IMR-90 (cell line): ENCODE results near the gene LTB4R. TPM values are rescaled to one million over a fixed set of nuclear protein-coding genes. Genes with fewer than 3 reads are reported as not detected.

Source experiments
- ATAC-seq: fragments of 200-7000 bp; cut with Tn5 transposase; 2 replicates; pipeline ENCODE4 v1.9.1; 2020; ENCODE audit warnings: low read depth, mild to moderate bottlenecking, moderate library complexity
- BruUV-seq: library from RNA; stranded (reverse); fragments of 400-500 nt; replicated peaks from 2 replicates; lab custom pipeline; 2021; lab: Mats Ljungman, UMichigan
- CTCF ChIA-PET: fragments of 300-600 bp; formaldehyde crosslinking; extraction: SDS; loops from one replicate; lab custom pipeline; 2021; ENCODE audit warnings: antibody characterized with exemption; lab: Yijun Ruan, JAX
- POLR2A ChIA-PET: fragments of 300-600 bp; sonication (Branson Sonifier 250); formaldehyde crosslinking; loops from one replicate; lab custom pipeline; 2022; ENCODE audit warnings: antibody characterized with exemption; ENCODE audit not compliant: unreplicated experiment; lab: Charles Lee
- DNase-seq: peaks from one replicate; pipeline ENCODE4 v3.0.0; 2013
- H2AFZ ChIP-seq: replicated peaks from 2 replicates; pipeline ENCODE3; 2013; ENCODE audit warnings: low read length, mild to moderate bottlenecking; ENCODE audit not compliant: poor library complexity
- H2AK5ac ChIP-seq: 2 replicates; pipeline ENCODE4 v1.6.1; 2013; ENCODE audit warnings: low read depth, low read length, inconsistent platforms
- H2AK9ac ChIP-seq: replicated peaks from 2 replicates; pipeline ENCODE3; 2013; ENCODE audit warnings: mild to moderate bottlenecking, low read depth, low read length, moderate library complexity; ENCODE audit not compliant: poor library complexity
- H2BK120ac ChIP-seq: 2 replicates; pipeline ENCODE4 v1.6.1; 2013; ENCODE audit warnings: low read depth, low read length, inconsistent platforms
- H2BK15ac ChIP-seq: 3 replicates; pipeline ENCODE4 v1.6.1; 2013; ENCODE audit warnings: low read depth, low read length, inconsistent platforms
- H2BK20ac ChIP-seq: 2 replicates; pipeline ENCODE4 v1.6.1; 2013; ENCODE audit warnings: low read depth, mild to moderate bottlenecking, inconsistent platforms, low read length, moderate library complexity
- H2BK5ac ChIP-seq: 2 replicates; pipeline ENCODE4 v1.6.1; 2013; ENCODE audit warnings: mild to moderate bottlenecking, low read depth, low read length, inconsistent platforms; ENCODE audit not compliant: poor library complexity, severe bottlenecking
- H3K14ac ChIP-seq: replicated peaks from 2 replicates; pipeline ENCODE4 v1.6.1; 2013; ENCODE audit warnings: low read depth, low read length, inconsistent platforms
- H3K18ac ChIP-seq: 2 replicates; pipeline ENCODE4 v1.6.1; 2013; ENCODE audit warnings: low read depth, low read length, control low read depth
- H3K23ac ChIP-seq: 2 replicates; pipeline ENCODE4 v1.6.1; 2013; ENCODE audit warnings: low read depth, low read length, inconsistent platforms
- H3K27ac ChIP-seq: 2 replicates; pipeline ENCODE4 v1.5.1; 2013; ENCODE audit warnings: mild to moderate bottlenecking, control low read depth, low read length; ENCODE audit not compliant: insufficient read depth
- H3K27me3 ChIP-seq: 2 replicates; pipeline ENCODE4 v1.6.1; 2013; ENCODE audit warnings: low read length; ENCODE audit not compliant: control insufficient read depth, insufficient read depth
- H3K36me3 ChIP-seq: 2 replicates; pipeline ENCODE4 v1.6.1; 2013; ENCODE audit warnings: low read length, mixed read lengths; ENCODE audit not compliant: control insufficient read depth, insufficient read depth
- H3K4ac ChIP-seq: 2 replicates; pipeline ENCODE4 v1.6.1; 2013; ENCODE audit warnings: low read depth, low read length, inconsistent platforms
- H3K4me1 ChIP-seq: 2 replicates; pipeline ENCODE4 v1.6.1; 2013; ENCODE audit warnings: low read length, mixed read lengths; ENCODE audit not compliant: control insufficient read depth, insufficient read depth
- H3K4me2 ChIP-seq: 2 replicates; pipeline ENCODE4 v1.6.1; 2013; ENCODE audit warnings: low read depth, mild to moderate bottlenecking, control low read depth, low read length, moderate library complexity
- H3K4me3 ChIP-seq: 2 replicates; pipeline ENCODE4 v1.5.1; 2013; ENCODE audit warnings: low read depth, mild to moderate bottlenecking, control low read depth, low read length, moderate library complexity; ENCODE audit not compliant: insufficient read depth
- H3K56ac ChIP-seq: 2 replicates; pipeline ENCODE4 v1.6.1; 2013; ENCODE audit warnings: low read length, inconsistent platforms; ENCODE audit not compliant: insufficient read depth; ENCODE audit errors: extremely low read depth
- H3K79me1 ChIP-seq, 2 experiments: 2 replicates each; pipeline ENCODE4 v1.6.1; 2013; ENCODE audit warnings: low read length in 2 of 2, inconsistent platforms in 1 of 2, low read depth in 1 of 2
- H3K9ac ChIP-seq: 2 replicates; pipeline ENCODE4 v1.6.1; 2013; ENCODE audit warnings: low read depth, low read length, control low read depth
- H3K9me1 ChIP-seq: 2 replicates; pipeline ENCODE4 v1.6.1; 2013; ENCODE audit warnings: low read length, inconsistent platforms; ENCODE audit not compliant: insufficient read depth
- H3K9me3 ChIP-seq: 2 replicates; pipeline ENCODE4 v1.6.1; 2013; ENCODE audit warnings: low read length; ENCODE audit not compliant: control insufficient read depth, insufficient read depth
- H4K20me1 ChIP-seq: 2 replicates; pipeline ENCODE4 v1.6.1; 2013; ENCODE audit warnings: low read length, inconsistent platforms; ENCODE audit not compliant: insufficient read depth
- H4K5ac ChIP-seq: 2 replicates; pipeline ENCODE4 v1.6.1; 2013; ENCODE audit warnings: mild to moderate bottlenecking, low read depth, low read length, control low read depth
- H4K8ac ChIP-seq, 2 experiments: 2 replicates each; pipeline ENCODE4 v1.6.1; 2013; ENCODE audit warnings: low read depth in 2 of 2, low read length in 2 of 2, control low read depth in 1 of 2, inconsistent platforms in 1 of 2
- H4K91ac ChIP-seq: 2 replicates; pipeline ENCODE4 v1.6.1; 2013; ENCODE audit warnings: low read depth, low read length, inconsistent platforms; ENCODE audit not compliant: insufficient read depth
- BHLHE40 ChIP-seq: fragments of 150-350 bp; IDR thresholded peaks from 2 replicates; pipeline ENCODE4 v1.6.1; 2016; ENCODE audit warnings: mild to moderate bottlenecking, low read depth, low read length
- CEBPB ChIP-seq: IDR thresholded peaks from 2 replicates; pipeline ENCODE4 v1.6.1; 2012; ENCODE audit warnings: low read depth, low read length, improper control_type of control experiment
- CHD1 ChIP-seq: IDR thresholded peaks from 2 replicates; pipeline ENCODE4 v1.6.1; 2012; ENCODE audit warnings: low read depth, low read length, improper control_type of control experiment
- FOS ChIP-seq: fragments of 150-350 bp; IDR thresholded peaks from 2 replicates; pipeline ENCODE4 v1.6.1; 2016; ENCODE audit warnings: low read depth, low read length
- MAFK ChIP-seq: IDR thresholded peaks from 2 replicates; pipeline ENCODE4 v1.6.1; 2012; ENCODE audit warnings: low read depth, low read length, improper control_type of control experiment
- MAZ ChIP-seq: IDR thresholded peaks from 2 replicates; pipeline ENCODE4 v1.6.1; 2012; ENCODE audit warnings: low read depth, mild to moderate bottlenecking, low read length, improper control_type of control experiment, moderate library complexity, borderline replicate concordance
- MXI1 ChIP-seq: IDR thresholded peaks from 2 replicates; pipeline ENCODE4 v1.6.1; 2012; ENCODE audit warnings: low read depth, mild to moderate bottlenecking, low read length, moderate library complexity, borderline replicate concordance
- NFE2L2 ChIP-seq: fragments of 150-350 bp; IDR thresholded peaks from 2 replicates; pipeline ENCODE4 v1.6.1; 2016; ENCODE audit warnings: low read depth, mild to moderate bottlenecking, low read length
- POLR2A ChIP-seq: IDR thresholded peaks from 2 replicates; pipeline ENCODE4 v1.6.1; 2012; ENCODE audit warnings: mild to moderate bottlenecking, low read depth, low read length
- RAD21 ChIP-seq: IDR thresholded peaks from 2 replicates; pipeline ENCODE4 v1.6.1; 2012; ENCODE audit warnings: low read length, improper control_type of control experiment
- RCOR1 ChIP-seq: IDR thresholded peaks from 2 replicates; pipeline ENCODE4 v1.6.1; 2012; ENCODE audit warnings: mild to moderate bottlenecking, low read length, improper control_type of control experiment; ENCODE audit not compliant: insufficient replicate concordance
- RFX5 ChIP-seq: IDR thresholded peaks from 2 replicates; pipeline ENCODE4 v1.8.0; 2012; ENCODE audit warnings: low read depth, mild to moderate bottlenecking, low read length, moderate library complexity
- SMC3 ChIP-seq: fragments of 150-350 bp; IDR thresholded peaks from 2 replicates; pipeline ENCODE4 v1.6.1; 2016; ENCODE audit warnings: low read depth, mild to moderate bottlenecking, antibody characterized with exemption, low read length, moderate library complexity
- WGBS, 2 experiments: methylation state at CpG; one replicate each; pipeline versions ENCODE4 v1.1.5 to v1.1.7; 2013; ENCODE audit warnings: missing lambda C conversion rate in 2 of 2; ENCODE audit not compliant: insufficient read length in 1 of 2; ENCODE audit errors: extremely low coverage in 2 of 2; 5-methylcytosine and 5-hydroxymethylcytosine counted together
- dilution Hi-C: fragments of 300-500 bp; cut with HindIII; formaldehyde crosslinking; loops from one replicate; pipeline ENCODE4 v1.14.3; 2018; ENCODE audit warnings: low sequenced_read_pairs; ENCODE audit not compliant: unreplicated experiment
- in situ Hi-C: fragments of 300-500 bp; cut with MboI; formaldehyde crosslinking; loops from 3 replicates; pipeline ENCODE4 v1.14.3; 2019; ENCODE audit warnings: low sequenced_read_pairs, inconsistent platforms, mixed read lengths
- intact Hi-C: fragments of 100-400 bp; cut with micrococcal nuclease; formaldehyde crosslinking; loops from 2 replicates; pipeline ENCODE4 v1.10.0; 2022
- polyA plus RNA-seq, 3 experiments: library from polyadenylated mRNA; depleted of rRNA; stranded (reverse); fragments of >200 nt; gene quantifications; 2 replicates each; pipeline ENCODE4 v1.2.3, GENCODE V29; 2012; ENCODE audit warnings: low replicate concordance in 1 of 3
- total RNA-seq: library from RNA; depleted of rRNA; stranded (reverse); fragments of >200 nt; gene quantifications from 2 replicates; pipeline ENCODE4 v1.2.3, GENCODE V29; 2012
- TF ChIP-seq, protein P1 (sequence below): fragments of 150-350 bp; IDR thresholded peaks from 2 replicates; pipeline ENCODE4 v1.6.1; 2016; ENCODE audit warnings: low read depth, mild to moderate bottlenecking, low read length, moderate library complexity, borderline replicate concordance
- TF ChIP-seq, protein P2 (sequence below): conservative IDR thresholded peaks from 2 replicates; pipeline ENCODE4 v1.5.1; 2012; ENCODE audit warnings: mild to moderate bottlenecking, low read depth, low read length, improper control_type of control experiment
- TF ChIP-seq, protein P3 (sequence below): fragments of 150-350 bp; IDR thresholded peaks from 2 replicates; pipeline ENCODE4 v1.6.1; 2017; ENCODE audit warnings: mild to moderate bottlenecking, antibody characterized with exemption, low read length, low read depth

Gene LTB4R
- total and polyA plus RNA-seq, 2 of the 4 experiments (the other 2 are of a cell fraction), result 0.18 to 2.3 TPM

DNA sequence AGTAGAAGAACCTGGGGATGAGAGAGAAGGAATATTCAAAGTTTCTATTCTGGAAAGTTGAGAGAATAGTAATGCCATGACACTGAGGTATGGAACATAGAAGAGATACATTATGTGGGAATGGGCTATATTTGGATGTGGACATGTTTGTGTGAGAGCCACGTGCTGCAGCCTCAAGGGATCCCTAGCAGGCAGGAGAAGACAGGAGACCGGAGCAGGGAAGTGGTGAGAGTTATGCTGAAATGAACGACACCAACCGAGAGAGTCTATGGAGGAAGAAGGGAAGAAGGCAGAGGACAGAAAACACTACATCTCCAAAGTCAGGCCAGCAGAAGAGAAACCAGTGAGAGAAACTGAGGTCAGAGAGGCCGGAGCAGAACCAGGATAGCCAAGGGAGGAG lies 38.4 kb downstream of the LTB4R start:
- dilution Hi-C loops, result no loop called here
- Histone ChIP-seq H4K8ac (no peak overlapping the region), H2BK120ac (no peak overlapping the region), H3K4me3 (no peak overlapping the region), H3K79me1 (no peaks in the 10 kb centered on the region), H3K27me3 (peaks cover 36% of the 10 kb centered on the region), H2AFZ (no peak overlapping the region), H2AK9ac (no peak overlapping the region), H2AK5ac (no peak overlapping the region), H3K56ac (no peak overlapping the region), H3K14ac (no peak overlapping the region), H3K36me3 (no peaks in the 10 kb centered on the region), H3K9me1 (no peaks in the 10 kb centered on the region), H3K4me1 (peaks cover 9% of the 10 kb centered on the region), H3K9me3 (no peaks in the 10 kb centered on the region), H4K5ac (no peak overlapping the region), H3K4me2 (no peak overlapping the region), H3K23ac (no peak overlapping the region), H3K18ac (no peak overlapping the region), H4K20me1 (no peaks in the 10 kb centered on the region), H2BK20ac (no peak overlapping the region), H2BK5ac (no peak overlapping the region), H2BK15ac (no peak overlapping the region), H3K27ac (no peak overlapping the region), H3K9ac (no peak overlapping the region), H3K4ac (no peak overlapping the region), H4K91ac (no peak overlapping the region)
- POLR2A ChIA-PET, result no interaction called here
- TF ChIP-seq RCOR1 (no peak), CHD1 (no peak), MAZ (no peak), RAD21 (no peak), SMC3 (no peak), BHLHE40 (no peak), RFX5 (no peak), POLR2A (no peak), CEBPB (no peak), MAFK (no peak), FOS (no peak), NFE2L2 (no peak), MXI1 (no peak)
- TF ChIP-seq, protein P1, sequence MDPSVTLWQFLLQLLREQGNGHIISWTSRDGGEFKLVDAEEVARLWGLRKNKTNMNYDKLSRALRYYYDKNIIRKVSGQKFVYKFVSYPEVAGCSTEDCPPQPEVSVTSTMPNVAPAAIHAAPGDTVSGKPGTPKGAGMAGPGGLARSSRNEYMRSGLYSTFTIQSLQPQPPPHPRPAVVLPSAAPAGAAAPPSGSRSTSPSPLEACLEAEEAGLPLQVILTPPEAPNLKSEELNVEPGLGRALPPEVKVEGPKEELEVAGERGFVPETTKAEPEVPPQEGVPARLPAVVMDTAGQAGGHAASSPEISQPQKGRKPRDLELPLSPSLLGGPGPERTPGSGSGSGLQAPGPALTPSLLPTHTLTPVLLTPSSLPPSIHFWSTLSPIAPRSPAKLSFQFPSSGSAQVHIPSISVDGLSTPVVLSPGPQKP, result no peak
- TF ChIP-seq, protein P2, sequence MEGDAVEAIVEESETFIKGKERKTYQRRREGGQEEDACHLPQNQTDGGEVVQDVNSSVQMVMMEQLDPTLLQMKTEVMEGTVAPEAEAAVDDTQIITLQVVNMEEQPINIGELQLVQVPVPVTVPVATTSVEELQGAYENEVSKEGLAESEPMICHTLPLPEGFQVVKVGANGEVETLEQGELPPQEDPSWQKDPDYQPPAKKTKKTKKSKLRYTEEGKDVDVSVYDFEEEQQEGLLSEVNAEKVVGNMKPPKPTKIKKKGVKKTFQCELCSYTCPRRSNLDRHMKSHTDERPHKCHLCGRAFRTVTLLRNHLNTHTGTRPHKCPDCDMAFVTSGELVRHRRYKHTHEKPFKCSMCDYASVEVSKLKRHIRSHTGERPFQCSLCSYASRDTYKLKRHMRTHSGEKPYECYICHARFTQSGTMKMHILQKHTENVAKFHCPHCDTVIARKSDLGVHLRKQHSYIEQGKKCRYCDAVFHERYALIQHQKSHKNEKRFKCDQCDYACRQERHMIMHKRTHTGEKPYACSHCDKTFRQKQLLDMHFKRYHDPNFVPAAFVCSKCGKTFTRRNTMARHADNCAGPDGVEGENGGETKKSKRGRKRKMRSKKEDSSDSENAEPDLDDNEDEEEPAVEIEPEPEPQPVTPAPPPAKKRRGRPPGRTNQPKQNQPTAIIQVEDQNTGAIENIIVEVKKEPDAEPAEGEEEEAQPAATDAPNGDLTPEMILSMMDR, result no peak
- TF ChIP-seq, protein P3, sequence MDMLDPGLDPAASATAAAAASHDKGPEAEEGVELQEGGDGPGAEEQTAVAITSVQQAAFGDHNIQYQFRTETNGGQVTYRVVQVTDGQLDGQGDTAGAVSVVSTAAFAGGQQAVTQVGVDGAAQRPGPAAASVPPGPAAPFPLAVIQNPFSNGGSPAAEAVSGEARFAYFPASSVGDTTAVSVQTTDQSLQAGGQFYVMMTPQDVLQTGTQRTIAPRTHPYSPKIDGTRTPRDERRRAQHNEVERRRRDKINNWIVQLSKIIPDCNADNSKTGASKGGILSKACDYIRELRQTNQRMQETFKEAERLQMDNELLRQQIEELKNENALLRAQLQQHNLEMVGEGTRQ, result no peak
- CTCF ChIA-PET, result interaction anchor here (1.9 kb wide), 1 partner anchor 16 kb away, joined by 7 read pairs; the partner anchor contains the start of gene ADCY4
- BruUV-seq, result no TSS peak
- intact Hi-C loops, result no loop called here
- ATAC-seq, result no peak
- no peak for DNase-seq
- in situ Hi-C loops, result no loop called here
- no CpG with 5 or more reads among the region's 5 CpGs for WGBS, 2 experiments
